Measurements from ENCODE around the gene SPINK7.

The SPINK7 gene

GRCh38 chr5:148343603-148344487 is 31.6 kb downstream of the SPINK7 start:
- no peak for DNase-seq (ENCODE audit: low spot score)

GRCh38 chr5:148347706-148348105 is 35.5 kb downstream of the SPINK7 start:
- DNase-seq (ENCODE audit: low spot score): no peak

- no peak for DNase-seq (ENCODE audit: low spot score)
Measured at GRCh38 chr5:148352696-148353095, 40.5 kb downstream of the SPINK7 start.

GRCh38 chr5:148353634-148354033 is 41.4 kb downstream of the SPINK7 start:
- DNase-seq (ENCODE audit: low spot score): no peak

GRCh38 chr5:148364343-148364742 is 52.1 kb downstream of the SPINK7 start:
- DNase-seq (ENCODE audit: low spot score): no peak

All from AG08395 (cell line).